ENCODE measurements around the gene OR5T3. TPM values are rescaled to one million over a fixed set of nuclear protein-coding genes. Genes with fewer than 3 reads are reported as not detected.

OR5T3 gene
- polyA plus RNA-seq, 3 donors, result not detected

DNA sequence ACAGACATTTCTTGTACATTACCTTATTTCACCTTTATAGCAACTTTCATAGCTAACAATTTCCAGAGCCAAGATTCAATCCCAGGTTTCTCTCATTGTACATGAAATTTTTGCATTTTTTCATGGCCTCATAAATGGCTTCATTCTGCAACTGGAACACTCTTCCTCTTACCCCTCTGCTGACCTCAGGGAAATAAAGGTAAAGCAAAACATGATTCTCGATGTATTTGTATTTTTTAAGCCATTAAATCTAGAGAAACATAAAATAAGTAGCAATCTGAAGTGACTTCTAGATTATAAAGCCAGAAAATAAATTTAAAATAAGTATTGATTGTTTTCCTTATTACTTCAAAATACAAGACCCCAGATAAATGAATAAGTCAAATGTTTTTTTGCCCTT, 17.9 kb upstream of the OR5T3 start, which contains the start of gene OR5T2:
Gene OR5T2 (minus strand): TSS at position 101 of the 400 bp plus-strand sequence. CDS start 1,193 bp downstream, outside the sequence.
- no peak within 1 kb of the TSS for H3K4me2 ChIP-seq (replicated peaks; ENCODE audit: extremely low read depth, low read length, poor library complexity, severe bottlenecking)
- no peak within 1 kb of the TSS for H3K27ac ChIP-seq (ENCODE audit: low read depth in 1 of 2, low read length in 2 of 2)
- H2AFZ ChIP-seq (ENCODE audit: insufficient read depth, low read depth, low read length, poor library complexity, severe bottlenecking), result no peak within 1 kb of the TSS
- no peaks in the 10 kb centered on the region for H3K9me3 ChIP-seq (replicated peaks in 1 of 2; ENCODE audit: control insufficient read depth in 1 of 2, insufficient read depth in 1 of 2, low read length in 2 of 2)
- no peaks in the 10 kb centered on the region for H3K36me3 Mint-ChIP-seq
- no peak within 1 kb of the TSS for H3K4me3 Mint-ChIP-seq
- peaks cover 0 to 8% (median 3%) of the 10 kb centered on the region in 7 donors for H3K9me3 Mint-ChIP-seq
- no CpG with 5 or more reads among the region's 1 CpG for WGBS (ENCODE audit: insufficient coverage)
- no peak within 1 kb of the TSS for H3K4me3 ChIP-seq (replicated peaks in 1 of 3; ENCODE audit: low read depth in 2 of 3, low read length in 3 of 3)
- no peaks in the 10 kb centered on the region for H4K20me1 ChIP-seq (ENCODE audit: insufficient read depth, low read length)
- intact Hi-C loops (cut with micrococcal nuclease), result no loop called here
- no peaks in the 10 kb centered on the region for H3K4me1 ChIP-seq (ENCODE audit: control insufficient read depth in 1 of 2, insufficient read depth in 2 of 2, low read length in 2 of 2)
- H3K36me3 ChIP-seq (replicated peaks in 1 of 2; ENCODE audit: control insufficient read depth in 1 of 2, insufficient read depth in 2 of 2, low read length in 2 of 2), result no peaks in the 10 kb centered on the region
- H3K27me3 ChIP-seq (ENCODE audit: control insufficient read depth in 2 of 2, insufficient read depth in 2 of 2, low read length in 2 of 2), result no peaks in the 10 kb centered on the region
- TF ChIP-seq, protein P1, sequence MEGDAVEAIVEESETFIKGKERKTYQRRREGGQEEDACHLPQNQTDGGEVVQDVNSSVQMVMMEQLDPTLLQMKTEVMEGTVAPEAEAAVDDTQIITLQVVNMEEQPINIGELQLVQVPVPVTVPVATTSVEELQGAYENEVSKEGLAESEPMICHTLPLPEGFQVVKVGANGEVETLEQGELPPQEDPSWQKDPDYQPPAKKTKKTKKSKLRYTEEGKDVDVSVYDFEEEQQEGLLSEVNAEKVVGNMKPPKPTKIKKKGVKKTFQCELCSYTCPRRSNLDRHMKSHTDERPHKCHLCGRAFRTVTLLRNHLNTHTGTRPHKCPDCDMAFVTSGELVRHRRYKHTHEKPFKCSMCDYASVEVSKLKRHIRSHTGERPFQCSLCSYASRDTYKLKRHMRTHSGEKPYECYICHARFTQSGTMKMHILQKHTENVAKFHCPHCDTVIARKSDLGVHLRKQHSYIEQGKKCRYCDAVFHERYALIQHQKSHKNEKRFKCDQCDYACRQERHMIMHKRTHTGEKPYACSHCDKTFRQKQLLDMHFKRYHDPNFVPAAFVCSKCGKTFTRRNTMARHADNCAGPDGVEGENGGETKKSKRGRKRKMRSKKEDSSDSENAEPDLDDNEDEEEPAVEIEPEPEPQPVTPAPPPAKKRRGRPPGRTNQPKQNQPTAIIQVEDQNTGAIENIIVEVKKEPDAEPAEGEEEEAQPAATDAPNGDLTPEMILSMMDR (IDR thresholded peaks at IDR 0.05), result no peak
- H3K9ac ChIP-seq (ENCODE audit: insufficient read depth, low read length, poor library complexity, severe bottlenecking), result no peak within 1 kb of the TSS
- no peak within 1 kb of the TSS for H3K27ac Mint-ChIP-seq
- H3K4me1 Mint-ChIP-seq, result no peaks in the 10 kb centered on the region
- DNase-seq, result no peak
- no peaks in the 10 kb centered on the region for H3K79me2 ChIP-seq (ENCODE audit: insufficient read depth, low read length)
- no peaks in the 10 kb centered on the region for H3K27me3 Mint-ChIP-seq (ENCODE audit: low read depth in 3 of 3)

DNA sequence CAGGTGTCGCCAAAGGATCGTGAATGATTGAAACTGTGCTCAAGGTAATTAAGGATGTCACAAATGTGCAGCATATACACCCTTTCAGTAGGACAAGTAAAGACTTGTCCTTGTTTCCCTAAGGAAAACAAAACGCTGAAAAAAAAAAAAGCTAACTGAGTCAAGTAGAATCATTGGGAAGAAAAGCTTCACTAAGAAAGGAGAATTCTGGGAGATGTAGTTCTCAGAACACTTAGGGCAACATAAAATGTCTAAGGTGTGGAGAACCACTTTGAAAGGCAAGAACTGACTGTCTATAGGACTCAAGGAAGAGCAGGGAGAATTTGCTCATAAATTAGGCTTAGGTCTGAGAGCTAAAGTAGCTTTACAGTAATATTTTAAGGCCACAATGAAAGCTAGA, 19.0 kb downstream of the OR5T3 start:
- Mint-ChIP-seq H3K9me3 (peaks cover 0 to 9% (median 5%) of the 10 kb centered on the region in 7 donors), H3K4me1 (no peaks in the 10 kb centered on the region), H3K27ac (no peak overlapping the region), H3K27me3 (ENCODE audit: low read depth in 3 of 3) (no peaks in the 10 kb centered on the region), H3K36me3 (no peaks in the 10 kb centered on the region), H3K4me3 (no peak overlapping the region)
- no peaks in the 10 kb centered on the region for H3K4me1 ChIP-seq (ENCODE audit: control insufficient read depth in 1 of 2, insufficient read depth in 2 of 2, low read length in 2 of 2)
- H3K27me3 ChIP-seq (ENCODE audit: control insufficient read depth in 2 of 2, insufficient read depth in 2 of 2, low read length in 2 of 2), result no peaks in the 10 kb centered on the region
- no peak for DNase-seq
- no peak overlapping the region for H3K4me3 ChIP-seq (replicated peaks in 1 of 3; ENCODE audit: low read depth in 2 of 3, low read length in 3 of 3)
- peaks cover 13 to 16% of the 10 kb centered on the region in 2 donors for H3K9me3 ChIP-seq (replicated peaks in 1 of 2; ENCODE audit: control insufficient read depth in 1 of 2, insufficient read depth in 1 of 2, low read length in 2 of 2)
- intact Hi-C loops (cut with micrococcal nuclease), result no loop called here
- H2AFZ ChIP-seq (ENCODE audit: insufficient read depth, low read depth, low read length, poor library complexity, severe bottlenecking), result no peak overlapping the region
- TF ChIP-seq, protein P1 (IDR thresholded peaks at IDR 0.05), result no peak
- H3K36me3 ChIP-seq (replicated peaks in 1 of 2; ENCODE audit: control insufficient read depth in 1 of 2, insufficient read depth in 2 of 2, low read length in 2 of 2), result no peaks in the 10 kb centered on the region
- H3K79me2 ChIP-seq (ENCODE audit: insufficient read depth, low read length), result no peaks in the 10 kb centered on the region
- H3K27ac ChIP-seq (ENCODE audit: low read depth in 1 of 2, low read length in 2 of 2), result no peak overlapping the region
- no peak overlapping the region for H3K4me2 ChIP-seq (replicated peaks; ENCODE audit: extremely low read depth, low read length, poor library complexity, severe bottlenecking)
- no peak overlapping the region for H3K9ac ChIP-seq (ENCODE audit: insufficient read depth, low read length, poor library complexity, severe bottlenecking)
- WGBS (ENCODE audit: insufficient coverage), result no CpG with 5 or more reads among the region's 3 CpGs
- no peaks in the 10 kb centered on the region for H4K20me1 ChIP-seq (ENCODE audit: insufficient read depth, low read length)

All from CD14-positive monocyte (primary cell).